CD4-positive, alpha-beta T cell treated with Interferon gamma for 1 hour (primary cell): ENCODE results near the gene ACOX2.
A peak's percentile ranks its signal among the peaks of the same experiment; 100 is the strongest.

Experiments
- DNase-seq: peaks from one replicate; pipeline ENCODE4 v3.0.0-alpha.2; 2020

ACOX2 gene

DNA sequence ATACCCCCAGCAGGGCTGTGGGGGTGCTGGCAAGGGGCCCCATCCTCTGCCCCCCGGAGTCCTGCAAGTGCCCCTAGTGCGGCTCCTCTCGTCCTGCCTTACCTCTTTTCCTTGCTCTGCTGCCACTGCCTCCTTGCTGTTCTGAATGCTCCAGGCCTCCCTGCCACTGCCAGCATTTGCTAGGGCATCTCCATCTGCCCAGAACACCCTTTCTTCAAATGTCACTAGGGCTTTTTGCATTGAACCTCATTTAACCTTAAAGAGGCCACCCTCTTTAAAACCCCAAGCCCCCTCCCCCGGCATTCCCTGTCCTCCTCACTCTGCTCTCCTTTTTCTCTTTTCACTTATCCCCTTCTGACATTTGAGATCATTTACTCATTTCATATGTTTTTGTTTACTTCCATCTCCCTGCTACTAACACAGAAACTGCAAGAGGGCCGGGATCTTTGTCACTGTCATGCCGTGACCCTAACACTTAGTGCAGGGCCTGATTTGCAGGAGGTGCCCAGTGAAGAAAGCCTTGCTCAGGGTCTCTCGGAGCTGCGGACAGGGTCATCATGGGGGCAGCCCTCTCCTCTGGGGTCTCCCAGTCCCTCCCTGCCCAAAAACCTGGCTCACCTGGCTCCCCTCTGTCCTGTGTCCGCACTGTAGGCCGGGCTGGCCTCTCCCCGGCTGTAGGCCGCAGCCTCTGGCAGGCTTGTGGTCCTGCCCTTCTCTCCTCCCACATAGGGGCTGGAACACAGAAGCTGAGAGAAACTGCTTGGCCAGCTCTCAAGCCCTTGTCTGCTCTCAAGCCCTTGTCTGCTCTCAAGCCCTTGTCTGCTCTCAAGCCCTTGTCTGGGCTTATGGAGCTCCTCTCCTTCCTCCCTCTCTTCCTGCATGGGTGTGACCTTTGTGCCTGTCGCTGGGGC is at the start of gene ACOX2:
Gene ACOX2, minus strand, starts transcription at position 690 of the 911 bp plus-strand sequence. CDS start 2,084 bp downstream, outside the sequence.
- no peak for DNase-seq

DNA sequence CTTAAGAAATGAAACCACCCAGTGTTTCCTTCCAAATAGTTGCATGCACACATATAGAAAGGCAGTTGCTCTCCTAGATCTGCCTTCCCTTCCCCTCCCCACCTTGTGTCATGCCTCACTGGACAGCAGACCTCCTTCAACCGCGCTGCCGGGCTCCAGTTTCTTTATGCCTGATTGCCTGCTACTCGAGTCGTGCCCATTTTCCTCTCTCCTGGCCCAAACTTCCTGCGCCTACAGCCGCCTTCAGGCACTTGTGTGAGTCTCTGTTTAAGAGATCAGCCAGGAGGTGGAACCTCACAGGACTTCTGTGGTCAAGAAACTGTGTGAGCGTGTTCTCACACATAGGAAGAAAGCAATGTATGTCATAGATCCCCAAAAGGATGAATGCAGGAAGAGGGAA is 49.0 kb upstream of the ACOX2 start:
- DNase-seq, result no peak

DNA sequence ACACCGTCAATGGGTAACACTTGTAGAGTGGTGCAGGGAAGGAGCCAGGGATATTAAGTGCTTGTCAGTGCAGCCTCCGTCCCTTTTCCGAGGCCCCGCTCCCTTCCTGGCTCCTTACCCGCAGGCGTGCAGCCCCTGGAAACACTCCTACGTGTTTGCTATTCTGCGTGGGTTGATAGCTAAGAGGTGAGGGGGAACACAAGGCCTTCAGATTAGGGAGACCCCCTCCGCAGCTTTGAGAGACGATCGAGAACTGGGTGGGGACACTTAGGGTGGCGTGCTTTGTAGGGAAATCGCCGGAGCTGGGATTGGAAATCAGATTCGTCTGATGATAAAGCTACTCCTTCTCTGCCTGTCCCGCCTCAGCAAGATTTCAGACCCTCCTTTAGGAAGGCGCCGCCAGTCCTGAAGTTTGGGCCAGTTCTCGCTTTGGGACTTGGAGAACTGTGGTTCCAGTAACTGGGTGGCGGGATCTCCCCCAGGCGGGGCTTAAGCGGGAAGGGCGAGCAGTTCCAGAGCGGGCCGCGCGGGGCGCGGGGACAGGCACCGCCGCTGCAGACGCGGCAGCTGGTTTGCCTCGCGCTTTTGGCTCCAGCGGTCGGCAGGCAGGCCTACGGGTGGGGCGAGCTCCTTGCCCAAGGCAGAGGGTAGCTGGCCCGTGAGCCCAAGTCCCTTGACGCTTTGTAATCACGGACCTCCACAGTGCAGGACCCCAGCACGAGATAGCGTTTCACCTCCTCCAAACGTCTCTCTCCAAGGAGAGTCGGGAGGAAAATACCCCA is 48.2 kb upstream of the ACOX2 start:
- DNase-seq, result peak; percentile 47

DNA sequence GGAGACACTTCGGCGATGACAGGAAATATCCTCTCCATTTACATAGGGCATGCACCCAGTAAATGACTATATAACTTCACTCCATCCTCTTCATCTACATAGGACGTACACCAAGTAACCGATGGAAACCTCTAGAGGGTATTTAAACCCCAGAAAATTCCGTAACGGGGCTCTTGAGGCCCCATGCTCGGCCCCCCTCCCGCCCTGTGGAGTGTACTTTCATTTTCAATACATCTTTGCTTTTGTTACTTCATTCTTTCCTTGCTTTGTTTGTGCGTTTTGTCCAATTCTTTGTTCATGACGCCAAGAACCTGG is 47.7 kb upstream of the ACOX2 start:
- DNase-seq, result no peak

DNA sequence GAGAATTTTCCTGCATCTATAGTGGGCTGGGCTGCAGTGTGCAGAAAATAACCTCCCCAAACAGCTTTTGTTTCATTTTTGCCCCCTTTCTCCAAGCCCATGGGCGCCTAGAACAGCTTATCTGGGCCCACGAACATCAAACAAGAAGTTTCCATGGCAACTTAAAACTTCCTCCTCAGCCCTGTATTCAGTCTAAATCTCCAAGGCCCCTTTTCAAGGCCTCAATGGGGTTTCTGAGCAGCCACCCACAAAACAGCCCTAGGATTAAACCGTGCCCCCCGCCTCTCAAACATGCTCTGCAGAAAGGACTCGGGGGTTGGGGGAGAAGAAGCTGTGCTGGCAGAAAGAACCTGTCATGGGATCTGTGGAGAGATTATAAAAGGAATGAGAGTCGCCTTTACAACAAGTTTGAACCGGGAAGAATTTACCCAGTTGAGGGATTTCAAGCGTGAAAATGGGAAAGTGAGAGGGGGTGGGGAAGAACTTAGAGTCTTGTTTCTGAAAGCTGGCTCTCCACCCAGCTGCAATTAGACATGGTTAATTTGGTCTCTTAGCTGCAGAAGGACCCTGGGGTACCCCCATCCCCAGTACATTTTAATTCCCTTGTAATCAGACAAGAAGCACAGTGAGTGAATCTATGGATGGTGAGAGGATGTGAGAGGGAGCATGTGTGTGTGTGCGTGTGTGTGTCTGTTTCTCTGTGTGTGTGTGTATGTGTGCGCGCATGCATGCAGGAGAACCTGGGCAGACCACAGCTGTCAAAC is 44.5 kb upstream of the ACOX2 start:
- no peak for DNase-seq

DNA sequence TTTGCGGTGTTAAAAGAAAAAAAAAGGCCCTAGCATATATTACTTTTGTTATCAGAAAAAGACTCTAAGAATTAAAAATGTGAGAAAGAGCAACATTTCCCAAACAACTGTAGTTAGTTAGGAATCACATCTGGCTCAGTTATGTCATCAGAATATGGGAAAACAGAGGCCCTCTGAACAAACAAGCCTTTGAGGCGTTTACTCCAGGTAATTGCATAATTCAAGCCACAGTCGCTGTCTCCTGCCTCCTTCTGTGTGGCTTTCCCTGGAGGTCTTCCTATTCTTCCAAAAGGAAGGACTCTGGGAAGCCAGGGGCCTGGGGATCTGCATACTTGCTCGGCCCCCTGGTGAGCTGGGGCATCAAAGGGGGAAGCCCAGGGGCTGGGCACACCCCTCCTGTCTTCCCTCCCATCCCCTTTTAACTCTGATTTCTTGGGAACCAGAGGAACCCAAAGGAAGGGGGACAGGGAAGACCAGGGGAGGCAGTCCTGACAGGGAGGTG is 43.9 kb upstream of the ACOX2 start:
- no peak for DNase-seq

DNA sequence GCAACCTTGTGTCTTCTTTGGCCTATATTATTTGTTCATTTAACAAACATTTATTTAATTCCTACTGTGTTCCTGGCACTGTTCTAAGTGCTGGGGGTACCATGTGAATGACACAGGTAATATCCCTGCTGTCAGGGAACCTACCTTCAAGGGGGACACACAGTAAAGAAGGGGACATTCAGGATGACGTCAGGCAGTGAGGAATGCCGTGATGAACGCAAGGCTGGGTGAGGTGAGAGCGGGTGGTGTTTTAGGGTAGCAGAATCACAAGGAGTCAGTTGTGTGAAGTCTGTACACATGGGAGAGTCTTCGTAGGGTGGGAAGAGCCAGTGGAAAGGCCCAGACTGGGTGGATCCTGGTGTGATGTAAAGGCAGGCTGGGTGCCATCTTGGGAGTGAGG is 41.9 kb upstream of the ACOX2 start:
- DNase-seq, result no peak

DNA sequence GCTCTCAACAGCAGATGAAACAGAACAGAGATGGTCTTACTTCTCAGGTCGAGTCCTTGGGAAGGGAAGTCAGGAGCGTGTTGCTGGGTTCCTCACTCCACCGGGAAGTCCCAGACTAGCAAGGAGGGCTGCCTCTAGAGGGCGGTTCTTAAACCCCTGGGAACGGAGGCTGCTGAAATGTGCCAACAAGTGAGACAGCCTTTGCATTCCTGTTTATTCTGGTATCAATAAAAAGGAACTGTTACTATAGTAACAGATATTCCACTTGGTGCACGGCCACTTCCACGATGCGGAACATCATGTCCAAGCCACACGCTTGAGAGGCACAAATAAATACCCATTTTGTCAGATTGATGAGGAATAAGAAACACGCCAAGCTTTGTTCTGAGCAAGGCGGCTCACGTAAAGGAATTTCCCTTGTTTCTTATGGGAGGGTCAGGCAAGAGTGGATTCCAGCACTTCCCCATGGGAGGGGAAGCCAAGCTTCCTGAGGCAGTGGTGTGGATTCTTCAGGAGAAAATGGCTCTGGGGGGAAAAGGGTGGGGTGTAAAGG is 40.4 kb upstream of the ACOX2 start, which contains the start of gene FAM107A:
Gene FAM107A, minus strand, starts transcription at position 123 of the 553 bp plus-strand sequence. CDS start 7,531 bp downstream, outside the sequence.
- DNase-seq, result no peak

DNA sequence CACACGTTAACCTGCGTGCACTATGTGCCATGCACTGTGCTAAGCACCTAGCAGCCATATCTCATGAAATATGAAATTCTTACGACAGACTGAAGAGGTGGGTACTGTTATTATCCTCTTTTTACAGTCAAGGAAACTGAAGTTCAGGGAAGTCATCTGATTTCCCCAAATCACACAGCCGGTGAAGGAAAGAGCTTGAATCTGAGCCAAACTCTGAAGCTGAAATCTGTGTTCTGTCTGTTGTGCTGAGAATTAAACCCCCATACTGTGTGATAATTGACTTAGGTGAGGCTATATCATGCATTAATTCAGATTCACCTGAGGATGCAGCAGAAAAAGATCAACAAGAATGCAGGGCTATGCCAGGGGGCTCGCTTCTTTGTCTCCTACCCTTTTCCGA is 39.7 kb upstream of the ACOX2 start:
- no peak for DNase-seq

DNA sequence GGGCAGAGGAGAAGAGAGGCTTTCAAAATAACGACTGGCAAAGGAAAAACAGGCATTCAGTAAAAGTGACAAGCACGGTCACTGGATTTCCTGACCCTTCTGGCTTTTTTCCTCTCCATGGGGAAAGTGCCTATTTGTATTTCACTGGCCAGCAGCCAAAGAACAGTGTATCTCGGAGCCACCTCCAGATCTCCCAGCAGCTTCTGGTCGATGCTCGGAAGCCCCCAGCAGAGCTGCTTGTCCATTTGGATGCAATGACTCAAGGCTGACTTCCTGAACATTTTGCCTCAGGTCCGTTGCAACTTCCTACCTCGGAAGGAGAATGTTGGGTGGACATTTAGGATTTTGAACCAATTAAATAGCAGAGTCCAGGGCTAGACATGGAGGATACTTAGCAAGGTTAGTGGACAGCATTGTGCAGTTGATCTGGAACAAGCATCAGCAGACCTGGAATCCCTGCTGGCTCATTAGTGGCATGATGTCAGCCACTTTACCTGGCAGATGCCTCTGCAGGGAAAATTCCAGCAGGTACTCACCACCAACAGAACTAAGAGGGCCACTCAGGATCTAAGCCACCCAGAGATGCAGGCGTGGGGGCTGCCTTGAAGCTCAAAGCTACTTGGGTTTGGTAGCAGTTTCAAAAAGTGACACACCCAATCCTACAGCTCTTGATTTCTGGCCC is 39.1 kb upstream of the ACOX2 start:
- DNase-seq, result no peak

DNA sequence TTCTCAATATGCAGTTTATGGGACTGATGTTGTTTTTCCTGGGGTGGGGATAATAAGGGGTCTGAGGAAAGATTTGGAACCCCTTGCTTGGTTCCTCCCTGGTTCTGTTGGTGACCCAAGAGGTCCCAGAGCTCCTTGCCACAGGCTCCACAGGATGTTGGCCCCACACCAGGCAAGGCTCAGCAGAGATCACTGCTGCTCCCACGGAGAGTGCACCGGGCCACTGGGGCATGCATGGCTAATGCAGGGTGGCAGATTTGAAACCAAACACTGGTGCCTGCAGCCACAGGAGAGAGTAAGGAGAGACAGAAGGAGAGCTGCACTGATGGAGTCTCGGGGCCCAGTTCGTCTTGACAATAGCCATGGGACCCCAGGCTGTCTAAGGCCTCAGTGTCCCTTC is 37.7 kb upstream of the ACOX2 start:
- DNase-seq, result no peak

DNA sequence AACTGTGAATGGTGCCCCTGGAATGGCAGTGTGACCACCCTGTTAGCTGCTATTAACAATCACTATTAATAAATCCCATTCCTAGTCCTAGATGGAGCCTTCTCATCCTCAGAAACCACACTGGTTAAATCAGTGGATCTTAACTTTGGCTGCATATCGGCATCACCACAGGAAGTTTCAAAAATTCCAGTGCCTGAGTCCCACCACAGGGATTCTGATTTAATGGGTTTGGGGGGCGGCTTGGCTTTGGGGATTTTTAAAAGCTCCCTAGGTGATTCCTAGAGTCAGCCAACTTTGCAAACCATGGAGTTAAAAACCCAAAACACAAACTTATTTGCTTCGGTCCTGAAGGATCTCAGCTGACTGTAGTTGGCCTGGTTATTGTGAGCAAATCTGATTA is 37.1 kb upstream of the ACOX2 start:
- no peak for DNase-seq

DNA sequence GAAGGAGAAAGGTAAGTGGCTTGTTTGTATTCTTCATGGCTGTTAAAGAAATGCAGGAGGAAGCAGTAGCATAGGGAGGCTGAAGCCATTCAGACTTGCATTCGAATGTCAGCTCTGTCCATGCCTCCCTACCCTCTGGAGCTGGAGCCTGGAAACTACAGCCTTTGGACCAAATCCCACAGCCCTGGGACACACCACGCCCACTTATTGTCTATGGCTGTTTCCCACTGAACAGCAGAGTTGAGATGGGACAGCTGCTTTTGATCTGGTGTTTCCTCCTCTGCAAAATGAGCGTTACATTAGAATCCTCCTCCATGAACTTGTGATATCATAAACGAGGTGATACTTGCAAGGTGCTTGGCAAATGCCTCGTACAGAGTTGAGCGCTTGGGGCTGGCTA is 36.6 kb upstream of the ACOX2 start:
- DNase-seq, result no peak

DNA sequence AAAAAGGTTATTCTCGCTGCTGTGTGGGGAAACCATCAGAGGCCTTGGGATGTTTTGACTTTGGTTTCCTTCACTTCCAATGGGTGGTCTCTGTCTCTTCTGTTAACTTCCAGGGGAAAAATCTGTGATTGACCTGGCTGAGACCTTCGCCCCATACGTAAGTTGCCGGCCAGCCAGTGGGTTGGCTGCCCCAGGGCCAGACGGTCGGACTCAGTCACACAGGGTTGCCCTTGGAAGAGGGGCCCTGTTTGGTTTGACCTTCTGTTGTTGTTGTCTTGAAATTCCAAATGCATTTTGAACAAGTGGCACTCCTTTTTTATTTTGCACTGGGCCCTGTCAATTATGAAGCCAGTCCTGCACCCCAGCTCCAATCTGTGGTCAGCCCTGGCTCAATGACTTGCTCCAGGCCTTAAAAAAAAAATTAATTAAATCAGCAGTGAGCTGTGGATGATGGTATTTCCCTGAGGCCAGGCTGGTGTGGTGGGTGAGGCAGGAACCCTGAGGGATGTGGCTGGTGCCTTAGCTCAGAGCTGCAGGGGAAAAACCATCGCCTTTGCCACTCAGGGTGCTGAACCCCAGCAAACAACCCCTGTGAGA is 35.7 kb upstream of the ACOX2 start:
- no peak for DNase-seq

DNA sequence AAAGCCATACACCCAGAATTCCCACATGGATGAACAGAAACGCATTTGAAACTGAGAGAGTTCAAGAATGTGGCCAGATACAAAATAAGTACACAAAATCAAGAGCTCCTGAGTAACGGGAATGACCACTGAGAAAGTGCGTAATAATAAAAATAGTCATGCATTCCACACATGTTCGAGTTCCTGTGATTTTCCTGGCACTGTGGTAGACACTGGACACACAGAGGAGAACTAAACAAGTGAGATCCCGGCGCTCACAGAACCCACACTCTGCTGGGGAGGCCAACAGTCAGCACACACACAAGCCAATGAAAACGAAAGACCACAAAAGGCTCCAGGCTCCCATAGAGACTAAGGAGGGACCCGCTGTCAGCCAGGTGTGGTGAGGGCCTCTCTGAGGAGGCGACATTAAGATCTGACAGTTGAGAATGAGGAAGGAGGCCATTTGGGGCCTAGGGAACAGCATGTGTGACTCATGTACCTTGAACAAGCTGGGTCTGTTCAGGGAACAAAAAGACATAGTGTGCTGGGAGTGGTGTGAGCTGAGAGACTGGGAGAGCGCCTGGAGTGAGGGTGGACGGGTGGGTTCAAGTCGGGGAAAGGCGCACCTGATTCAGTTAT is 35.1 kb upstream of the ACOX2 start:
- no peak for DNase-seq

DNA sequence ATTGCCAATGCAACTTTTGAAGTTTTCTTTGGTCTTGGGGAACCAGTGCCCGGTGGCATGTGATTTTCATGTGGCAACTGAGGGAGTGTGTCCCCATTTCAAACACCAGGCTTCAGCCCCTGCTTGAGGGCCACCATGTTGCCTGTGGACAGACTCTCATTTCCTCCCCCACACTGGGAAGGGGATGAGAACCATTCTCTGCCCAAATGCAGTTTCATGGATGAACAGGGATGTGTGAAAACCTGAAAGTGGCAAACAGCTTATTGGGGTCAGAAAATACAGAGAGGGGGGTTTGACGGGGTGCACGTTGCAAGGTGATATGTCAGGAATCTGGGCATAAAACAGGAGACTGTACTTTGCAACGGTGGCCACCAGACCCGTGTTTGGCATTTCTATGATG is 33.9 kb upstream of the ACOX2 start:
- no peak for DNase-seq

DNA sequence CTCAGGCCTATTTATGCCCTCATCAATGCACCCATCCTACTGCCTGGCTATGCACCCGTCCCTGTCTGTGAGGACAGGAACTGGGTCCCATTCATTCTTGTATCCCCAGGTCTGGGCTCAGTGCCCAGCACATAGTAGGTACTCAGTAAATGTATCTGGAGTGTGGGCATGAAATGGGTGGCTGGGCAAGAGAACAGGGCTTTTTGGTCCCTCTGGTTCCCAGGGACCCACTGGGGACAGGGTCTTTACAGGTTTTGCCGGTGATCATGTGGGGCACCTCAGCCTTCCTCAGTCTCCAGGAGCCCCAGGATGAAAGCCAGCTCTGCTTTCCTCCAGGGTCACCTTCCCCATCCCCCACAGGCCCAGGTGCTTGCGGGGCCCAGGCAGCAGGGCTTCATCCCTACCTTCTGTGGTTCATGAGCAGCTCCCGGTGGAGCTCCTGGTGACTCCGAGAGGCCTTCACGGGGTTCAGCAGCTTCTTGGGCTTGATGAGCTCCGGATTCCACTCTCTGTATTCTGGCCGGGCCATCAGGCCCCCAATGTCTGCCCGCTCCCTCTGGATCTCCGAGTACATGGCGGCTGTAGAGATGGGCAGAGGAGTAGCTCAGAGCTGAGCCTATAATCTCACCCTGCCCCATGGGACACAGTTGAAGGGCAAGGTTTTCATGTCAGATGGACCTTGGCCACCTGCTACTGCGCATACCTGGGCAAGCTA is 32.5 kb upstream of the ACOX2 start:
- DNase-seq, result no peak

DNA sequence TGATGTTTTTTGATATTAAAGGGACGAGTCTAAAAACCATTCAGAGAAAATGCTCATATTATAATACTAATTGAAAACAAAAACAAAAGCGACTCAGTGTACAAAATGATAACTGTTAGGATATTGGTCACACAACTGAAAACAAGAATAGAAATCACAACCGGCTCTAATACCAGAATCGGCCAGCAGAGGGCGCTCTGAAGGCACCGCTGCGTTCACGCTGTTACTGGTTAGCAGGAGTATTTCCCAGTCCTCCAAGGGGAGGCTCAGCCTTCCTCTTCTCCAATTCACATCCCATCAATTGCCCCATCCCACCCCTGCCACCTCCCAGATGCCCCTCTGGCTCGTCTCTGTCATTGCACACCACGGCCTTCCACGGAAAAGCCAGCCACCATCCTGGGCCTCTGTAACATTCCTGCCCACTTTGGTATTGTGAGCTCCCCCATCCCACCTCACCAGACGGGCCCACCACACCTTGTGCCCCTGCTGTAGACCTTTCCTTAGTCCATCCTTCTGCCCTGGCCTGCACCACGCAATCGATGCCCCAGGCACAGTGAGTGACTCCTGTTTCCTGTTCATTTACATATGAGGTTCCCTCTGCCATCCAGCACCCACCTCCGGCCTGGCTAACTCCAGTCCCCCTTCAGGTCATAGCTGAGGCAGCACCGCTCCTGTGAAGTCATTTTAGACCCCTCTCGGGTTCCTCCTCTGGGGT is 31.7 kb upstream of the ACOX2 start:
- DNase-seq, result peak; percentile 43

DNA sequence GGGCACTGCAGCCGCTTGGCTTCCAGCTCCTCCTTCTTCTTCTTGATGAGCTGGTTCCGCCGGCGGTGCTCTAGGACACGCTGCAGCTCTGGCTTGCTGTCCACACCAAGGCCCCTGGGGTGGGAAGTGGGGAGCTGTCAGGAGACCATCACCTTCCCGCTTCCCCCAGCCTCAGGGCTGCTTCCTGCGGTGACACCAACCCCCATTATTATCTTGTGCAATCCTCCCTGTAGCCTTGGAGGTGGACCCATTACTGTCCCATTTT is 30.2 kb upstream of the ACOX2 start:
- DNase-seq, result no peak
